HepG2 (cell line): ENCODE results near the gene PRIMA1. TPM values are rescaled to one million over a fixed set of nuclear protein-coding genes. Genes with fewer than 3 reads are reported as not detected.

Experiments
- CCAR2 ChIP-seq: fragments of 200-400 bp; formaldehyde crosslinking; optimal IDR thresholded peaks from 2 replicates; pipeline ENCODE3; 2018; ENCODE audit warnings: low read depth, mild to moderate bottlenecking, low read length, moderate library complexity
- GFI1 ChIP-seq: sonication (generic); formaldehyde crosslinking; IDR thresholded peaks from 2 replicates; pipeline ENCODE4 v1.5.0; 2020; ENCODE audit warnings: missing genetic modification reagents, mild to moderate bottlenecking, borderline replicate concordance
- HMGA1 ChIP-seq: sonication (generic); formaldehyde crosslinking; conservative IDR thresholded peaks from 2 replicates; pipeline ENCODE4 v1.4.0; 2020; ENCODE audit warnings: missing genetic modification reagents
- KLF15 ChIP-seq: sonication (generic); formaldehyde crosslinking; IDR thresholded peaks from 2 replicates; pipeline ENCODE4 v1.8.1; 2023; ENCODE audit warnings: borderline replicate concordance, mild to moderate bottlenecking, inconsistent platforms, missing genetic modification reagents, mixed read lengths
- PATZ1 ChIP-seq: sonication (generic); formaldehyde crosslinking; IDR thresholded peaks from 2 replicates; pipeline ENCODE4 v1.4.0; 2020; ENCODE audit warnings: missing genetic modification reagents
- PAX8 ChIP-seq: sonication (generic); formaldehyde crosslinking; IDR thresholded peaks from 2 replicates; pipeline ENCODE4 v1.8.0; 2022; ENCODE audit warnings: mild to moderate bottlenecking, missing genetic modification reagents, borderline replicate concordance
- SIX1 ChIP-seq: sonication (generic); formaldehyde crosslinking; IDR thresholded peaks from 2 replicates; pipeline ENCODE4 v1.4.0; 2020; ENCODE audit warnings: missing genetic modification reagents, borderline replicate concordance
- SYNCRIP ChIP-seq: fragments of 200-400 bp; formaldehyde crosslinking; IDR thresholded peaks from 2 replicates; pipeline ENCODE4 v1.6.1; 2018; ENCODE audit warnings: mild to moderate bottlenecking, low read depth, low read length; ENCODE audit not compliant: insufficient read depth
- ZBTB7B ChIP-seq: sonication (generic); formaldehyde crosslinking; IDR thresholded peaks from 2 replicates; pipeline ENCODE4 v1.4.0; 2020; ENCODE audit warnings: missing genetic modification reagents
- ZFP36L2 ChIP-seq: sonication (generic); formaldehyde crosslinking; IDR thresholded peaks from 2 replicates; pipeline ENCODE4 v1.4.0; 2020; ENCODE audit warnings: missing genetic modification reagents
- ZNF256 ChIP-seq: sonication (generic); formaldehyde crosslinking; conservative IDR thresholded peaks from 2 replicates; pipeline ENCODE4 v1.4.0; 2020; ENCODE audit warnings: missing genetic modification reagents
- ZNF383 ChIP-seq: sonication (generic); formaldehyde crosslinking; IDR thresholded peaks from 2 replicates; pipeline ENCODE4 v1.4.0; 2020; ENCODE audit warnings: missing genetic modification reagents, mild to moderate bottlenecking, borderline replicate concordance
- ZNF431 ChIP-seq: sonication (generic); formaldehyde crosslinking; IDR thresholded peaks from 2 replicates; pipeline ENCODE4 v1.9.0; 2022; ENCODE audit warnings: missing genetic modification reagents, low read depth, mild to moderate bottlenecking, borderline replicate concordance
- ZNF564 ChIP-seq: sonication (generic); formaldehyde crosslinking; IDR thresholded peaks from 2 replicates; pipeline ENCODE4 v1.8.1; 2023; ENCODE audit warnings: mild to moderate bottlenecking, missing genetic modification reagents
- ZNF652 ChIP-seq: IDR thresholded peaks from 2 replicates; pipeline ENCODE4 v1.6.1; 2016; ENCODE audit warnings: low read depth, borderline replicate concordance
- ZNF746 ChIP-seq: sonication (generic); formaldehyde crosslinking; IDR thresholded peaks from 2 replicates; pipeline ENCODE4 v1.8.0; 2022; ENCODE audit warnings: mild to moderate bottlenecking, missing genetic modification reagents
- polyA plus RNA-seq, 8 experiments: library from polyadenylated mRNA; depleted of rRNA in 3 of 8; stranded (reverse) in 7 of 8; unstranded in 1 of 8; fragments of >200 nt; fragmentation: Illumina TruSeq in 4 of 8; extraction: Trizol in 4 of 8; gene quantifications; 2 replicates each; pipeline versions ENCODE4 v1.2.1 to v1.2.3, GENCODE V29; 2011 to 2016; ENCODE audit warnings: low read depth in 4 of 8, missing spikeins in 1 of 8, mixed read lengths in 1 of 8; ENCODE audit not compliant: insufficient read depth in 1 of 8
- total RNA-seq, 5 experiments: library from RNA; depleted of rRNA; stranded (reverse); fragments of >200 nt; fragmentation: Illumina TruSeq; extraction: Trizol; gene quantifications; 2 replicates each; pipeline ENCODE4 v1.2.3, GENCODE V29; 2016; ENCODE audit warnings: low read depth in 1 of 5
- TF ChIP-seq, protein P1 (sequence below): sonication (generic); formaldehyde crosslinking; conservative IDR thresholded peaks from 2 replicates; pipeline ENCODE4 v1.8.1; 2023; ENCODE audit warnings: missing genetic modification reagents
- TF ChIP-seq, protein P2 (sequence below): sonication (generic); formaldehyde crosslinking; IDR thresholded peaks from 2 replicates; pipeline ENCODE4 v1.4.0; 2020; ENCODE audit warnings: missing genetic modification reagents
- TF ChIP-seq, protein P3 (sequence below): sonication (generic); formaldehyde crosslinking; IDR thresholded peaks from 2 replicates; pipeline ENCODE4 v1.4.0; 2020; ENCODE audit warnings: missing genetic modification reagents, mild to moderate bottlenecking, borderline replicate concordance

Gene PRIMA1
- total and polyA plus RNA-seq, 2 of the 13 experiments (the other 11 are each of a cell fraction or from before 2014, with no cell fraction given), result 2.4 to 3.2 TPM

DNA sequence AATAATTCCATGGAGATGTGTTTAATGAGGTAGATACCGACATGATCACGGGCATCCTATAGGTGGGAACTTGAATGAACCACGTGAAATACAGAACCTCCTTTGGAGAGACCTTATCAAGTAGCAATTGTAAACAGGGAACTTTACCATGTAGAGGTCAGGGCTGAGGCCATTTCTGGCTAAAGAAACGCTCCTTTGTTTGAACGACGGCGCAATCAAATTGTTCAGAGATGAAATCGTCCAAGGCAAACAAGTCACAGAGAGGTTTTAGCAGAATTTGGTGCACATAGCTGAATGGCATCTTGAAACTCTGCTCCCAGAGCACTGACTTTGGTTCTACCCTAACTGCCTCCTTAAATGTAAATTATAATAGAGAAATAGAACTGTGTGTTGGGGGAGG is 9.8 kb downstream of the PRIMA1 start (continued):
- TF ChIP-seq, protein P1, sequence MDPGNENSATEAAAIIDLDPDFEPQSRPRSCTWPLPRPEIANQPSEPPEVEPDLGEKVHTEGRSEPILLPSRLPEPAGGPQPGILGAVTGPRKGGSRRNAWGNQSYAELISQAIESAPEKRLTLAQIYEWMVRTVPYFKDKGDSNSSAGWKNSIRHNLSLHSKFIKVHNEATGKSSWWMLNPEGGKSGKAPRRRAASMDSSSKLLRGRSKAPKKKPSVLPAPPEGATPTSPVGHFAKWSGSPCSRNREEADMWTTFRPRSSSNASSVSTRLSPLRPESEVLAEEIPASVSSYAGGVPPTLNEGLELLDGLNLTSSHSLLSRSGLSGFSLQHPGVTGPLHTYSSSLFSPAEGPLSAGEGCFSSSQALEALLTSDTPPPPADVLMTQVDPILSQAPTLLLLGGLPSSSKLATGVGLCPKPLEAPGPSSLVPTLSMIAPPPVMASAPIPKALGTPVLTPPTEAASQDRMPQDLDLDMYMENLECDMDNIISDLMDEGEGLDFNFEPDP (CRISPR knock-in tag), result no peak
- TF ChIP-seq SIX1 (peak; percentile 73; the same call in 1 of the 2 replicates), ZNF431 (CRISPR knock-in tag) (no peak), ZNF746 (0 out of 2 replicates have a peak, but pooled peaks have one; percentile 77), CCAR2 (no peak), ZBTB7B (CRISPR knock-in tag) (0 out of 2 replicates have a peak, but pooled peaks have one; percentile 39), PAX8 (CRISPR knock-in tag) (no peak), ZNF652 (CRISPR knock-in tag) (no peak), ZNF383 (no peak), SYNCRIP (no peak), ZNF564 (CRISPR knock-in tag) (no peak), ZFP36L2 (CRISPR knock-in tag) (no peak), ZNF256 (CRISPR knock-in tag) (no peak), PATZ1 (CRISPR knock-in tag) (peak; percentile 25; the same call in 1 of the 2 replicates), KLF15 (CRISPR knock-in tag) (no peak), GFI1 (CRISPR knock-in tag) (peak; percentile 67; the same call in 1 of the 2 replicates), HMGA1 (CRISPR knock-in tag) (no peak)
- TF ChIP-seq, protein P2, sequence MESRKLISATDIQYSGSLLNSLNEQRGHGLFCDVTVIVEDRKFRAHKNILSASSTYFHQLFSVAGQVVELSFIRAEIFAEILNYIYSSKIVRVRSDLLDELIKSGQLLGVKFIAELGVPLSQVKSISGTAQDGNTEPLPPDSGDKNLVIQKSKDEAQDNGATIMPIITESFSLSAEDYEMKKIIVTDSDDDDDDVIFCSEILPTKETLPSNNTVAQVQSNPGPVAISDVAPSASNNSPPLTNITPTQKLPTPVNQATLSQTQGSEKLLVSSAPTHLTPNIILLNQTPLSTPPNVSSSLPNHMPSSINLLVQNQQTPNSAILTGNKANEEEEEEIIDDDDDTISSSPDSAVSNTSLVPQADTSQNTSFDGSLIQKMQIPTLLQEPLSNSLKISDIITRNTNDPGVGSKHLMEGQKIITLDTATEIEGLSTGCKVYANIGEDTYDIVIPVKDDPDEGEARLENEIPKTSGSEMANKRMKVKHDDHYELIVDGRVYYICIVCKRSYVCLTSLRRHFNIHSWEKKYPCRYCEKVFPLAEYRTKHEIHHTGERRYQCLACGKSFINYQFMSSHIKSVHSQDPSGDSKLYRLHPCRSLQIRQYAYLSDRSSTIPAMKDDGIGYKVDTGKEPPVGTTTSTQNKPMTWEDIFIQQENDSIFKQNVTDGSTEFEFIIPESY (CRISPR knock-in tag), result no peak
- TF ChIP-seq, protein P3, sequence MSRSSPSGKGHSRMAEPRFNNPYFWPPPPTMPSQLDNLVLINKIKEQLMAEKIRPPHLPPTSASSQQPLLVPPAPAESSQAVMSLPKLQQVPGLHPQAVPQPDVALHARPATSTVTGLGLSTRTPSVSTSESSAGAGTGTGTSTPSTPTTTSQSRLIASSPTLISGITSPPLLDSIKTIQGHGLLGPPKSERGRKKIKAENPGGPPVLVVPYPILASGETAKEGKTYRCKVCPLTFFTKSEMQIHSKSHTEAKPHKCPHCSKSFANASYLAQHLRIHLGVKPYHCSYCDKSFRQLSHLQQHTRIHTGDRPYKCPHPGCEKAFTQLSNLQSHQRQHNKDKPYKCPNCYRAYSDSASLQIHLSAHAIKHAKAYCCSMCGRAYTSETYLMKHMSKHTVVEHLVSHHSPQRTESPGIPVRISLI (CRISPR knock-in tag), result no peak
